ENCODE results near the gene ARHGAP6.

- no peak for TF ChIP-seq EZH2 (IDR thresholded peaks at IDR 0.05; ENCODE audit: borderline replicate concordance, low read depth, low read length, severe bottlenecking)
- no peak for TF ChIP-seq CTCF (IDR thresholded peaks at IDR 0.05; ENCODE audit: extremely low read depth in 1 of 2, insufficient read depth in 1 of 2, low read depth in 1 of 2, low read length in 2 of 2)
- TF ChIP-seq MYC (IDR thresholded peaks at IDR 0.05; ENCODE audit: low read depth, low read length), result no peak
- TF ChIP-seq POLR2A (IDR thresholded peaks at IDR 0.05; ENCODE audit: low read depth, low read length), result no peak
- TF ChIP-seq POLR2AphosphoS5 (IDR thresholded peaks at IDR 0.05; ENCODE audit: insufficient read depth, low read depth, low read length), result no peak
- TF ChIP-seq JUN (IDR thresholded peaks at IDR 0.05; ENCODE audit: borderline replicate concordance, insufficient read depth, insufficient read length, low read depth), result no peak
- TF ChIP-seq GATA2 (IDR thresholded peaks at IDR 0.05; ENCODE audit: insufficient read depth, insufficient read length, low read depth, low read length), result no peak
- TF ChIP-seq FOS (IDR thresholded peaks at IDR 0.05; ENCODE audit: borderline replicate concordance, insufficient read depth, low read length), result no peak
These were observed 161.5 kb downstream of the ARHGAP6 start for GRCh38 chrX:11504234-11504633.
